HL-60 (cell line): ENCODE results near the gene IRAK1.

Experiments
- DNase-seq, 2 experiments: peaks; one replicate each; pipeline ENCODE4 v3.0.0-alpha.2; 2010 to 2020; ENCODE audit warnings: low read depth in 1 of 2, low spot score in 1 of 2
- H3K27ac ChIP-seq: fragments of 250-450 bp; sonication (Bioruptor Pico); replicated peaks from 2 replicates; pipeline ENCODE4 v1.5.1; 2020; ENCODE audit warnings: mild to moderate bottlenecking, moderate library complexity
- H3K27me3 ChIP-seq: fragments of 250-450 bp; sonication (Bioruptor Pico); 2 replicates; pipeline ENCODE4 v1.5.1; 2021; ENCODE audit warnings: mild to moderate bottlenecking, moderate library complexity; ENCODE audit not compliant: insufficient read depth, poor library complexity, severe bottlenecking
- H3K4me3 ChIP-seq: replicated peaks from 2 replicates; pipeline ENCODE4 v1.5.1; 2011; ENCODE audit warnings: mild to moderate bottlenecking, control low read depth, low read length; ENCODE audit not compliant: insufficient read depth
- CTCF ChIP-seq: IDR thresholded peaks from one replicate; pipeline ENCODE4 v1.5.1; 2011; ENCODE audit warnings: low read length, control low read depth, inconsistent platforms; ENCODE audit not compliant: insufficient read depth
- GABPA ChIP-seq: IDR thresholded peaks from 2 replicates; pipeline ENCODE4 v1.6.1; 2012; ENCODE audit warnings: low read depth
- POLR2AphosphoS5 ChIP-seq: IDR thresholded peaks from 2 replicates; pipeline ENCODE4 v1.6.1; 2012; ENCODE audit warnings: low read depth
- REST ChIP-seq: IDR thresholded peaks from 2 replicates; pipeline ENCODE4 v1.6.1; 2012; ENCODE audit warnings: low read depth; ENCODE audit not compliant: insufficient replicate concordance
- SPI1 ChIP-seq: IDR thresholded peaks from 2 replicates; pipeline ENCODE4 v1.6.1; 2012; ENCODE audit warnings: low read depth, mild to moderate bottlenecking, borderline replicate concordance

Gene IRAK1

GRCh38 chrX:154006947-154007346 lies 12.8 kb downstream of the IRAK1 start:
- no peak for TF ChIP-seq CTCF
- TF ChIP-seq SPI1, result no peak
- H3K27me3 ChIP-seq, result no peaks in the 10 kb centered on the region
- DNase-seq, result no peak
- no peak overlapping the region for H3K27ac ChIP-seq
- H3K4me3 ChIP-seq, result no peak overlapping the region

- Histone ChIP-seq H3K4me3 (no peak overlapping the region), H3K27ac (peak overlapping the region; percentile 94), H3K27me3 (no peaks in the 10 kb centered on the region)
- DNase-seq, result no peak
- no peak for TF ChIP-seq GABPA
- no peak for TF ChIP-seq SPI1
- TF ChIP-seq REST, result no peak
Measured at GRCh38 chrX:154004315-154004714, 15.4 kb downstream of the IRAK1 start.

GRCh38 chrX:154002215-154002719 lies 17.4 kb downstream of the IRAK1 start:
- H3K4me3 ChIP-seq, result no peak overlapping the region
- H3K27ac ChIP-seq, result peak overlapping the region; percentile 94
- H3K27me3 ChIP-seq, result no peaks in the 10 kb centered on the region
- peak; percentile 70 to 92 for DNase-seq
- 0 out of 2 replicates have a peak, but pooled peaks have one; percentile 15 for TF ChIP-seq SPI1
- peak; percentile 86 for TF ChIP-seq POLR2AphosphoS5
- TF ChIP-seq CTCF, result no peak
- TF ChIP-seq REST, result no peak
- peak; percentile 83 for TF ChIP-seq GABPA

- H3K27me3 ChIP-seq, result no peaks in the 10 kb centered on the region
- H3K4me3 ChIP-seq, result no peak overlapping the region
- peak overlapping the region; percentile 59 for H3K27ac ChIP-seq
- TF ChIP-seq SPI1 (no peak), REST (no peak), GABPA (no peak), CTCF (no peak), POLR2AphosphoS5 (no peak)
- no peak for DNase-seq
Measured at GRCh38 chrX:154000051-154000450, 19.7 kb downstream of the IRAK1 start.
